Loucy (cell line): ENCODE measurements around the gene IRF9.

Experiments used
- H2AFZ ChIP-seq: fragments of 200-600 bp; sonication (generic); 2 replicates; pipeline ENCODE4 v1.6.0; 2016; ENCODE audit warnings: antibody characterized with exemption, mild to moderate bottlenecking, low read length, moderate library complexity
- H3F3A ChIP-seq: fragments of 200-600 bp; 2 replicates; pipeline ENCODE4 v1.6.0; 2016; ENCODE audit warnings: antibody characterized with exemption, low read depth, mild to moderate bottlenecking
- H3K27me3 ChIP-seq: fragments of 200-600 bp; sonication (generic); 2 replicates; pipeline ENCODE4 v1.6.1; 2014; ENCODE audit warnings: low read length, mild to moderate bottlenecking; ENCODE audit not compliant: insufficient read depth, poor library complexity, severe bottlenecking
- H3K36me3 ChIP-seq: fragments of 200-600 bp; sonication (generic); 2 replicates; pipeline ENCODE4 v1.6.1; 2016; ENCODE audit warnings: low read length; ENCODE audit not compliant: insufficient read depth
- H3K4me1 ChIP-seq: fragments of 200-600 bp; sonication (generic); 2 replicates; pipeline ENCODE4 v1.5.1; 2014; ENCODE audit warnings: low read length, mild to moderate bottlenecking; ENCODE audit not compliant: insufficient read depth, poor library complexity, severe bottlenecking
- H3K4me2 ChIP-seq: fragments of 200-600 bp; sonication (generic); 2 replicates; pipeline ENCODE4 v1.6.0; 2014; ENCODE audit warnings: antibody characterized with exemption, low read length, low read depth, mild to moderate bottlenecking; ENCODE audit not compliant: poor library complexity, severe bottlenecking
- H3K4me3 ChIP-seq: fragments of 200-600 bp; sonication (generic); 2 replicates; pipeline ENCODE4 v1.5.1; 2014; ENCODE audit warnings: low read length, mild to moderate bottlenecking, mixed read lengths; ENCODE audit not compliant: poor library complexity, severe bottlenecking
- H3K79me2 ChIP-seq: fragments of 200-600 bp; sonication (generic); 2 replicates; pipeline ENCODE4 v1.6.1; 2014; ENCODE audit warnings: low read length; ENCODE audit not compliant: insufficient read depth
- H3K9ac ChIP-seq: fragments of 200-600 bp; sonication (generic); 2 replicates; pipeline ENCODE4 v1.6.0; 2014; ENCODE audit warnings: mild to moderate bottlenecking, low read depth, low read length, moderate library complexity; ENCODE audit not compliant: poor library complexity, severe bottlenecking
- H3K9me2 ChIP-seq: fragments of 200-600 bp; sonication (generic); replicated peaks from 2 replicates; pipeline ENCODE4 v1.6.1; 2016; ENCODE audit warnings: low read depth, low read length, mixed read lengths
- H3K9me3 ChIP-seq: fragments of 200-600 bp; sonication (generic); 2 replicates; pipeline ENCODE4 v1.6.1; 2014; ENCODE audit warnings: mild to moderate bottlenecking, antibody characterized with exemption, low read length, low read depth; ENCODE audit not compliant: insufficient read depth
- H4K20me1 ChIP-seq: fragments of 200-600 bp; sonication (generic); 2 replicates; pipeline ENCODE4 v1.6.0; 2014; ENCODE audit warnings: antibody characterized with exemption, low read length, mild to moderate bottlenecking; ENCODE audit not compliant: insufficient read depth, poor library complexity, severe bottlenecking
- EZH2phosphoT487 ChIP-seq: fragments of 200-600 bp; IDR thresholded peaks from 2 replicates; pipeline ENCODE4 v1.6.1; 2018; ENCODE audit warnings: antibody characterized with exemption, mild to moderate bottlenecking, moderate library complexity, borderline replicate concordance
- TF ChIP-seq, protein P1 (sequence below): fragments of 200-600 bp; sonication (generic); conservative IDR thresholded peaks from 2 replicates; pipeline ENCODE4 v1.5.1; 2014; ENCODE audit warnings: mild to moderate bottlenecking, antibody characterized with exemption, low read length

The IRF9 gene

GRCh38 chr14:24213866-24214662 lies 53.0 kb downstream of the IRF9 start:
- Histone ChIP-seq H4K20me1 (peaks cover 5% of the 10 kb centered on the region), H3K4me3 (peak overlapping the region; percentile 99), H3K9me2 (no peaks in the 10 kb centered on the region), H3K4me1 (peaks cover 29% of the 10 kb centered on the region), H3K4me2 (peak overlapping the region; percentile 78), H3K27me3 (no peaks in the 10 kb centered on the region), H3K9ac (peak overlapping the region; percentile 88), H3K36me3 (peaks cover 13% of the 10 kb centered on the region; the same call in 1 of the 2 replicates), H2AFZ (no peak overlapping the region), H3F3A (peaks cover 9% of the 10 kb centered on the region; the same call in 1 of the 2 replicates), H3K79me2 (peaks cover 44% of the 10 kb centered on the region), H3K9me3 (no peaks in the 10 kb centered on the region)
- TF ChIP-seq, protein P1, sequence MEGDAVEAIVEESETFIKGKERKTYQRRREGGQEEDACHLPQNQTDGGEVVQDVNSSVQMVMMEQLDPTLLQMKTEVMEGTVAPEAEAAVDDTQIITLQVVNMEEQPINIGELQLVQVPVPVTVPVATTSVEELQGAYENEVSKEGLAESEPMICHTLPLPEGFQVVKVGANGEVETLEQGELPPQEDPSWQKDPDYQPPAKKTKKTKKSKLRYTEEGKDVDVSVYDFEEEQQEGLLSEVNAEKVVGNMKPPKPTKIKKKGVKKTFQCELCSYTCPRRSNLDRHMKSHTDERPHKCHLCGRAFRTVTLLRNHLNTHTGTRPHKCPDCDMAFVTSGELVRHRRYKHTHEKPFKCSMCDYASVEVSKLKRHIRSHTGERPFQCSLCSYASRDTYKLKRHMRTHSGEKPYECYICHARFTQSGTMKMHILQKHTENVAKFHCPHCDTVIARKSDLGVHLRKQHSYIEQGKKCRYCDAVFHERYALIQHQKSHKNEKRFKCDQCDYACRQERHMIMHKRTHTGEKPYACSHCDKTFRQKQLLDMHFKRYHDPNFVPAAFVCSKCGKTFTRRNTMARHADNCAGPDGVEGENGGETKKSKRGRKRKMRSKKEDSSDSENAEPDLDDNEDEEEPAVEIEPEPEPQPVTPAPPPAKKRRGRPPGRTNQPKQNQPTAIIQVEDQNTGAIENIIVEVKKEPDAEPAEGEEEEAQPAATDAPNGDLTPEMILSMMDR, result peak; percentile 39; the same call in 1 of the 2 replicates
- TF ChIP-seq EZH2phosphoT487, result no peak

- peak within 1 kb of the TSS; percentile 78 for H3K4me2 ChIP-seq
- no peak for TF ChIP-seq EZH2phosphoT487
- TF ChIP-seq, protein P1, result peak; percentile 78
- H3K9ac ChIP-seq, result peak within 1 kb of the TSS; percentile 95
- H3K9me2 ChIP-seq, result no peaks in the 10 kb centered on the region
- no peaks in the 10 kb centered on the region; the same call in 1 of the 2 replicates for H3K36me3 ChIP-seq
- peak within 1 kb of the TSS; percentile 99 for H3K4me3 ChIP-seq
- no peaks in the 10 kb centered on the region for H3K27me3 ChIP-seq
- H3F3A ChIP-seq, result peaks cover 9% of the 10 kb centered on the region; the same call in 1 of the 2 replicates
- no peaks in the 10 kb centered on the region for H3K9me3 ChIP-seq
- H3K79me2 ChIP-seq, result peaks cover 32% of the 10 kb centered on the region
- peaks cover 29% of the 10 kb centered on the region for H3K4me1 ChIP-seq
- H4K20me1 ChIP-seq, result no peaks in the 10 kb centered on the region
- peak within 1 kb of the TSS; percentile 96 for H2AFZ ChIP-seq
These were observed 54.7 kb downstream of the IRF9 start, which contains the start of gene MDP1 for GRCh38 chr14:24215495-24216344. MDP1 (minus strand) TSS chr14:24216066; CDS start chr14:24215955, 111 bp downstream.
